ENCODE results near the gene DEXI. TPM values are rescaled to one million over a fixed set of nuclear protein-coding genes. Genes with fewer than 3 reads are reported as not detected.
A peak's percentile ranks its signal among the peaks of the same experiment; 100 is the strongest.

The DEXI gene
- 67.5 TPM for total RNA-seq

DNA sequence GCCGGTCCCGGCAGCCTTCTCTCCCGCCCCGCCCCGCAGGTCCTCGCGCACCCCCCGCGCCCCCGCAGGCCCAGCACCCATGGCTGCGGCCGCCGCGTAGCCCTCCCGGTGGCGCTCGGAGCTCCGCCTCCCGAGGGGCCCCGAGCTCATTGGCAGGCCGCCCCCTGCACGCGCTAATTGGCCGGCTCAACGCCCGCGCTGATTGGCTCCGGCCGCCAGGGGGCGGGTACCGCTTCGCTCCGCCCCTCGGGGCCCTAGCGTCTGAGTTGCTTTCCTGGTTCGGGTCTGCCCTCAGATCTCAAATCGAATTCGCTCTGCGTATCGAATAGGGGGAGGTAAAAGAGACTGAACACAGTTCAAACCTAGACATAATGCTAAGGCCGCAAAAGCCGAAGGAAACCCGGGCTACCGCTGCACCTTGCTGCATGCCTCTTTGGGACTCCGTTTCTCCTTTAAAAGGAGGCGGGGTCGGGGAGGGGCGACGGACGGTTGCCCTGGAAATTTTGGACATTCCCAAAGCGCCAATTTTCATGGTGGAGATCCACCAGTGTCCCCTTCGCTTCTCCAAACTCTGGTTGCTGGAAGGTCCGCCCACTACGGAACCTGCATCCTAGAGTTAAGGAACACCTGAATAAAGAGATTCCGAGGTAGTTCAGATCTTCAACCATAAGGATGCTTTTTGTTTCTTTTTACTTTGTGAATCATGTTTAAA is at the start of gene DEXI:
DEXI (minus strand) TSS at position 117 of the 712 bp plus-strand sequence. CDS start 463 bp downstream, outside the sequence.
- TF ChIP-seq POLR2AphosphoS5 (IDR thresholded peaks at IDR 0.05; ENCODE audit: insufficient read depth in 1 of 2, low read depth in 1 of 2) (peak; percentile 43 to 80), CTCF (IDR thresholded peaks at IDR 0.05) (peak in 1 of 3 experiments; percentile 41), POLR2A (IDR thresholded peaks at IDR 0.05) (peak in 1 of 2 donors; percentile 46)
- Histone ChIP-seq H3K4me3 (peak within 1 kb of the TSS; percentile 80), H3K36me3 (no peaks in the 10 kb centered on the region), H3K9me3 (no peaks in the 10 kb centered on the region), H3K27ac (peak within 1 kb of the TSS; percentile 83), H3K27me3 (no peaks in the 10 kb centered on the region), H3K4me1 (peaks cover 82% of the 10 kb centered on the region)
- peak in 1 of 2 donors; percentile 94 for DNase-seq (ENCODE audit: extremely low spot score in 2 of 2)
- intact Hi-C loops (cut with DNase I), result no loop called here

DNA sequence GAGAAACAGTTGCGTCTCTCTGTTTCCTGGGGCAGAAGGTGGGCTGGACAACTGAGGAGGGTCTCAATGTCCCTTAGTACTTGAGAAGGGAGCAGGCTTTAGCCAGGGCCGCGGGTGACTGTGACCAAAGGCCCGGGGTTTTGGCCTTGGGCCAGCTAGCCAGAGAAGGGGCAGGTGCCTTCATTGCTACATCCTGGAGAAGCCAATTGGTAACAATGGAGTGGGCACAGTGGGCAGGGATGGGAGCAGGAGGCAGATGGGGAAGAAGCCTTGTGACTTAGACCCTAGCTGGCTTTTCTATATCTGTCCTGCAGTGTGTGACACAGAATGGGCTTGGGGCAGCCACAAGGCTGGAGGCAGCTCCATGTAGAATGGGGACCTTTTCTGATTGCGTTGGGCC is 48.1 kb upstream of the DEXI start:
- Histone ChIP-seq H3K4me3 (no peak overlapping the region), H3K27me3 (no peaks in the 10 kb centered on the region), H3K9me3 (no peaks in the 10 kb centered on the region), H3K36me3 (peaks cover 0 to 20% of the 10 kb centered on the region in 2 donors), H3K27ac (no peak overlapping the region), H3K4me1 (peaks cover 8% of the 10 kb centered on the region)
- intact Hi-C loops (cut with DNase I), result no loop called here
- no peak for TF ChIP-seq POLR2A (IDR thresholded peaks at IDR 0.05)
- TF ChIP-seq POLR2AphosphoS5 (IDR thresholded peaks at IDR 0.05; ENCODE audit: insufficient read depth in 1 of 2, low read depth in 1 of 2), result no peak
- DNase-seq (ENCODE audit: extremely low spot score in 2 of 2), result no peak

DNA sequence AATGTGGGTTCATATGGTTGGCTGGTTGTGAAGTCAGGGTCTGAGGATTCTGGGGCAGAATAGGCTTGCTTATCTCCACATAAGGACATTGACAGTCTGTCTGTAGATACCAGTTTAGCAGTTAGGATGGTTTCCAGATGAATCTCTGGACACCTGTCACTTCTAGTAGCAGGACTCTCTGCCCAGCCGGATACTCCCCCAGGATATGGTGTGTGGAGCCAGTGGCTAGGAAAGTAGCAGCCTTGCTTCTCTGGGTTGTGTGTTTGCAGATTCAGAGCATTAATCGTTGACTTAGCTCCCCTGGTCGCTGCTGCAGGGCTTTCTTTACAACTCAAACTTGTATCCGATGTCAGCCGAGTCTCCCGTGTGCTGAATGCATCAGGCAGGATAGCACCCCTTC is 47.3 kb upstream of the DEXI start:
- H3K36me3 ChIP-seq, result peaks cover 0 to 12% of the 10 kb centered on the region in 2 donors
- TF ChIP-seq POLR2AphosphoS5 (IDR thresholded peaks at IDR 0.05; ENCODE audit: insufficient read depth in 1 of 2, low read depth in 1 of 2) (no peak), CTCF (IDR thresholded peaks at IDR 0.05) (no peak), POLR2A (IDR thresholded peaks at IDR 0.05) (no peak)
- no peak overlapping the region for H3K27ac ChIP-seq

DNA sequence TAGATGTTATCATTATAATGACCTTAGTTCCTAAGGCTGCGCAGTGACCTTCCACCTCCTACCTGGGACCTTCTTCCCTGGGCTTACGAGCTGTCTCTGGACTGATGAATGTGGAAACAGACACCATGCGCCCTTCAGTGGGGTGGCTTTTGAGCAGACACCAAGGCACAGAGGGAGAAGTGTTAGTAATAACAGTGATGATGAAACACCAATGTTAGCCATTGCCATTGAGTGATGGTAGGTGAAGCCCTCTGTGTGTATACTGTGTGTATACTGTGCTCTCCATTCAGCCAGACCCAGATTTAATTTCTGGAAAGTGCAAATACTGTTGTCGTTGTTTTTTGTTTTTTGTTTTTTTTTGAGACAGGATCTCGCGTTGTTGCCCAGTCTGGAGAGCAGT is 46.6 kb upstream of the DEXI start:
- peaks cover 8% of the 10 kb centered on the region for H3K4me1 ChIP-seq
- intact Hi-C loops (cut with DNase I), result loop anchor here (10.0 kb wide), 1 partner anchor 46 kb away; no protein-coding TSS in a partner anchor
- H3K4me3 ChIP-seq, result no peak overlapping the region
- no peak for TF ChIP-seq POLR2AphosphoS5 (IDR thresholded peaks at IDR 0.05; ENCODE audit: insufficient read depth in 1 of 2, low read depth in 1 of 2)
- no peak for TF ChIP-seq CTCF (IDR thresholded peaks at IDR 0.05)
- no peak for TF ChIP-seq POLR2A (IDR thresholded peaks at IDR 0.05)
- no peak for DNase-seq (ENCODE audit: extremely low spot score in 2 of 2)
- H3K27me3 ChIP-seq, result no peaks in the 10 kb centered on the region
- H3K9me3 ChIP-seq, result no peaks in the 10 kb centered on the region
- no peak overlapping the region for H3K27ac ChIP-seq
- peaks cover 0 to 5% of the 10 kb centered on the region in 2 donors for H3K36me3 ChIP-seq

More for the DNA sequence above, 47.3 kb upstream of the DEXI start:
- DNase-seq (ENCODE audit: extremely low spot score in 2 of 2), result no peak
- Histone ChIP-seq H3K27me3 (no peaks in the 10 kb centered on the region), H3K4me1 (peaks cover 8% of the 10 kb centered on the region), H3K4me3 (no peak overlapping the region), H3K9me3 (no peaks in the 10 kb centered on the region)
- intact Hi-C loops (cut with DNase I), result loop anchor here (10.0 kb wide), 1 partner anchor 45 kb away; no protein-coding TSS in a partner anchor

GRCh38 chr16:10988164-10988803 is 46.0 kb upstream of the DEXI start:
- no peaks in the 10 kb centered on the region for H3K27me3 ChIP-seq
- H3K36me3 ChIP-seq, result no peaks in the 10 kb centered on the region
- intact Hi-C loops (cut with DNase I), result loop anchor here (10.0 kb wide), 1 partner anchor 47 kb away; no protein-coding TSS in a partner anchor
- DNase-seq (ENCODE audit: extremely low spot score in 2 of 2), result no peak
- H3K9me3 ChIP-seq, result no peaks in the 10 kb centered on the region
- TF ChIP-seq POLR2A (IDR thresholded peaks at IDR 0.05), result no peak
- TF ChIP-seq CTCF (IDR thresholded peaks at IDR 0.05), result no peak
- TF ChIP-seq POLR2AphosphoS5 (IDR thresholded peaks at IDR 0.05; ENCODE audit: insufficient read depth in 1 of 2, low read depth in 1 of 2), result no peak
- no peak overlapping the region for H3K4me3 ChIP-seq
- no peak overlapping the region for H3K27ac ChIP-seq
- H3K4me1 ChIP-seq, result peaks cover 8% of the 10 kb centered on the region
